Activated CD4-positive, alpha-beta T cell treated with anti-CD3 and anti-CD28 coated beads for 36 hours (primary cell): ENCODE results near the gene SLC26A5. TPM values are rescaled to one million over a fixed set of nuclear protein-coding genes. Genes with fewer than 3 reads are reported as not detected.

ENCODE experiments used
- ATAC-seq: fragments of 200-7000 bp; cut with Tn5 transposase; one replicate; pipeline ENCODE4 v1.10.0; 2021; ENCODE audit warnings: mild to moderate bottlenecking, moderate library complexity
- CTCF ChIA-PET: fragments of 350-600 bp; sonication (Branson Sonifier 250); formaldehyde crosslinking; loops from one replicate; lab custom pipeline; 2021; ENCODE audit warnings: antibody characterized with exemption; lab: Charles Lee
- POLR2A ChIA-PET: fragments of 350-600 bp; sonication (Branson Sonifier 250); formaldehyde crosslinking; loops from one replicate; lab custom pipeline; 2021; ENCODE audit warnings: antibody characterized with exemption, inconsistent platforms; lab: Charles Lee
- DNase-seq: peaks from one replicate; pipeline ENCODE4 v3.0.0-alpha.2; 2020
- H3K27ac Mint-ChIP-seq: one replicate; pipeline ENCODE4 v1.8.0; 2021; ENCODE audit warnings: mixed read lengths
- H3K27me3 Mint-ChIP-seq: one replicate; pipeline ENCODE4 v1.8.0; 2021; ENCODE audit warnings: mixed read lengths
- H3K36me3 Mint-ChIP-seq: one replicate; pipeline ENCODE4 v1.8.0; 2021; ENCODE audit warnings: low read depth, mixed read lengths
- H3K4me1 Mint-ChIP-seq: one replicate; pipeline ENCODE4 v1.8.0; 2021; ENCODE audit warnings: mixed read lengths
- H3K4me3 Mint-ChIP-seq: one replicate; pipeline ENCODE4 v1.8.0; 2021; ENCODE audit warnings: mild to moderate bottlenecking, moderate library complexity, mixed read lengths
- H3K9me3 Mint-ChIP-seq: one replicate; pipeline ENCODE4 v1.8.0; 2021; ENCODE audit warnings: low read depth, mixed read lengths
- intact Hi-C, 2 experiments: fragments of 100-400 bp; cut with DNase I in 1 of 2; cut with micrococcal nuclease in 1 of 2; formaldehyde crosslinking; loops; one replicate each; pipeline versions ENCODE4 v1.14.2 to v1.15.1; 2022 to 2024; cut with DNase I, micrococcal nuclease
- total RNA-seq, 2 experiments: library from RNA; stranded (reverse); gene quantifications; one replicate each; pipeline ENCODE4 v1.2.3, GENCODE V29; 2021

The SLC26A5 gene
- total RNA-seq, 2 experiments from 2014 or later = not detected

GRCh38 chr7:103344453-103345149 is 101.4 kb downstream of the SLC26A5 start, which contains the start of gene DNAJC2:
TSS of gene DNAJC2 (minus strand) at chr7:103344767. CDS start at chr7:103344622, 145 bp downstream.
- peak; percentile 79 for ATAC-seq
- peaks cover 39% of the 10 kb centered on the region for H3K36me3 Mint-ChIP-seq

GRCh38 chr7:103343758-103344452 is 102.1 kb downstream of the SLC26A5 start:
- DNase-seq = peak; percentile 49
- H3K4me3 Mint-ChIP-seq = peak overlapping the region; percentile 92
- intact Hi-C loops = loop anchor here (1.0 to 10.0 kb wide), 6 partner anchors 19 to 1671 kb away; partner anchors contain the start of genes FAM185A (in 1 of the 2) and KMT2E (in 1 of the 2)
- POLR2A ChIA-PET = interaction anchor here (0.8 to 1.0 kb wide), 2 partner anchors 7 to 13 kb away, joined by 3 read pairs; no protein-coding TSS in a partner anchor
- peaks cover 40% of the 10 kb centered on the region for H3K36me3 Mint-ChIP-seq
- H3K27me3 Mint-ChIP-seq = no peaks in the 10 kb centered on the region
- CTCF ChIA-PET = interaction anchor here (1.8 kb wide), 1 partner anchor 30 kb away, joined by 6 read pairs; no protein-coding TSS in a partner anchor
- peaks cover 61% of the 10 kb centered on the region for H3K4me1 Mint-ChIP-seq
- ATAC-seq = peak; percentile 24
- peak overlapping the region; percentile 99 for H3K27ac Mint-ChIP-seq
- no peaks in the 10 kb centered on the region for H3K9me3 Mint-ChIP-seq

More at GRCh38 chr7:103344453-103345149, 101.4 kb downstream of the SLC26A5 start, which contains the start of gene DNAJC2:
- Mint-ChIP-seq H3K27me3 (no peaks in the 10 kb centered on the region), H3K27ac (peak within 1 kb of the TSS; percentile 99), H3K9me3 (no peaks in the 10 kb centered on the region), H3K4me1 (peaks cover 60% of the 10 kb centered on the region), H3K4me3 (peak within 1 kb of the TSS; percentile 92)
- CTCF ChIA-PET = interaction anchor here (1.8 kb wide), 1 partner anchor 30 kb away, joined by 6 read pairs; no protein-coding TSS in a partner anchor
- intact Hi-C loops = loop anchor here (1.0 to 10.0 kb wide), 7 partner anchors 19 to 1670 kb away; partner anchors contain the start of genes ARMC10 (in 1 of the 2), FAM185A (in 1 of the 2) and KMT2E (in 1 of the 2)
- DNase-seq = peak; percentile 91
- POLR2A ChIA-PET = no interaction called here

GRCh38 chr7:103343332-103343731 is 102.7 kb downstream of the SLC26A5 start:
- intact Hi-C loops = loop anchor here (2.0 to 10.0 kb wide), 4 partner anchors 61 to 1671 kb away; partner anchors contain the start of genes FAM185A (in 1 of the 2) and KMT2E (in 1 of the 2)
- CTCF ChIA-PET = interaction anchor here (1.0 to 1.8 kb wide), 3 partner anchors 29 to 43 kb away, joined by 3 to 6 read pairs (median 3); no protein-coding TSS in a partner anchor
- Mint-ChIP-seq H3K27ac (peak overlapping the region; percentile 99), H3K36me3 (peaks cover 40% of the 10 kb centered on the region), H3K4me3 (peak overlapping the region; percentile 92), H3K9me3 (no peaks in the 10 kb centered on the region), H3K4me1 (peaks cover 57% of the 10 kb centered on the region), H3K27me3 (no peaks in the 10 kb centered on the region)
- DNase-seq (no peak), ATAC-seq (peak; percentile 10)
- POLR2A ChIA-PET = interaction anchor here (0.7 to 1.0 kb wide), 8 partner anchors 8 to 1667 kb away, joined by 3 to 7 read pairs (median 3); no protein-coding TSS in a partner anchor

GRCh38 chr7:103341466-103341865 is 104.5 kb downstream of the SLC26A5 start:
- Mint-ChIP-seq H3K36me3 (peaks cover 54% of the 10 kb centered on the region), H3K27me3 (no peaks in the 10 kb centered on the region), H3K27ac (peak overlapping the region; percentile 70), H3K4me1 (peaks cover 49% of the 10 kb centered on the region), H3K9me3 (no peaks in the 10 kb centered on the region), H3K4me3 (peak overlapping the region; percentile 18)
- no peak for DNase-seq
- ATAC-seq = no peak
- POLR2A ChIA-PET = no interaction called here
- CTCF ChIA-PET = no interaction called here
- intact Hi-C loops = loop anchor here (5.0 to 10.0 kb wide), 3 partner anchors 63 to 1673 kb away; partner anchors contain the start of genes FAM185A (in 1 of the 2) and KMT2E (in 1 of the 2)

- peak overlapping the region; percentile 58 for H3K27ac Mint-ChIP-seq
- CTCF ChIA-PET = interaction anchor here (0.6 to 1.6 kb wide), 3 partner anchors 15 to 24 kb away, joined by 3 to 4 read pairs (median 3); no protein-coding TSS in a partner anchor
- intact Hi-C loops = no loop called here
Measured at GRCh38 chr7:103338864-103339263, 107.1 kb downstream of the SLC26A5 start.

GRCh38 chr7:103336761-103337160 is 109.2 kb downstream of the SLC26A5 start:
- H3K36me3 Mint-ChIP-seq = peaks cover 59% of the 10 kb centered on the region
- ChIA-PET CTCF (no interaction called here), POLR2A (interaction anchor here (0.7 kb wide), 1 partner anchor 126 kb away, joined by 4 read pairs; no protein-coding TSS in a partner anchor)
- intact Hi-C loops = no loop called here
- H3K4me3 Mint-ChIP-seq = no peak overlapping the region
- DNase-seq (no peak), ATAC-seq (no peak)
- no peak overlapping the region for H3K27ac Mint-ChIP-seq
- peaks cover 28% of the 10 kb centered on the region for H3K4me1 Mint-ChIP-seq
- H3K27me3 Mint-ChIP-seq = no peaks in the 10 kb centered on the region
- no peaks in the 10 kb centered on the region for H3K9me3 Mint-ChIP-seq

More at GRCh38 chr7:103338864-103339263, 107.1 kb downstream of the SLC26A5 start:
- peaks cover 50% of the 10 kb centered on the region for H3K36me3 Mint-ChIP-seq
- H3K27me3 Mint-ChIP-seq = no peaks in the 10 kb centered on the region
- H3K4me1 Mint-ChIP-seq = peaks cover 38% of the 10 kb centered on the region
- H3K9me3 Mint-ChIP-seq = no peaks in the 10 kb centered on the region
- H3K4me3 Mint-ChIP-seq = no peak overlapping the region
- ATAC-seq (no peak), DNase-seq (no peak)
- POLR2A ChIA-PET = interaction anchor here (0.6 to 0.8 kb wide), 2 partner anchors 9 to 193 kb away, joined by 3 to 4 read pairs; no protein-coding TSS in a partner anchor

- intact Hi-C loops = loop anchor here in 1 of 2 experiments (1.0 to 2.0 kb wide), 2 partner anchors 17 to 19 kb away; partner anchors contain the start of gene DNAJC2
- POLR2A ChIA-PET = no interaction called here
Measured at GRCh38 chr7:103325744-103326143, 120.3 kb downstream of the SLC26A5 start.

More at GRCh38 chr7:103325744-103326143, 120.3 kb downstream of the SLC26A5 start:
- DNase-seq = peak; percentile 18
- H3K36me3 Mint-ChIP-seq = peaks cover 32% of the 10 kb centered on the region
- CTCF ChIA-PET = interaction anchor here (0.6 to 1.7 kb wide), 2 partner anchors 15 to 19 kb away, joined by 4 to 5 read pairs; no protein-coding TSS in a partner anchor
- no peaks in the 10 kb centered on the region for H3K27me3 Mint-ChIP-seq
- H3K4me1 Mint-ChIP-seq = peaks cover 23% of the 10 kb centered on the region
- peak; percentile 93 for ATAC-seq
- H3K27ac Mint-ChIP-seq = peak overlapping the region; percentile 86
- H3K4me3 Mint-ChIP-seq = no peak overlapping the region
- no peaks in the 10 kb centered on the region for H3K9me3 Mint-ChIP-seq

Other genes with a start within 250 kb of the SLC26A5 start
- 10 to 100 TPM; 70.7 to 86.9 TPM for gene PMPCB, start 148.8 kb downstream of the SLC26A5 start, total RNA-seq
- gene DNAJC2, start 101.4 kb downstream of the SLC26A5 start, total RNA-seq = 10 to 100 TPM; 50.0 to 56.2 TPM
- gene PSMC2, start 98.6 kb downstream of the SLC26A5 start, total RNA-seq = 100 to 1,000 TPM; 145 to 161 TPM